GM19324 (cell line): ENCODE data around the gene ADAMTSL1.
A peak's percentile ranks its signal among the peaks of the same experiment; 100 is the strongest.

Source experiments
- ATAC-seq: cut with Tn5 transposase; IDR thresholded peaks from one replicate; pipeline ENCODE4 v1.9.1; 2021; ENCODE audit warnings: mild to moderate bottlenecking, moderate library complexity; ENCODE audit not compliant: unreplicated experiment, low FRiP score

The ADAMTSL1 gene, protein sequence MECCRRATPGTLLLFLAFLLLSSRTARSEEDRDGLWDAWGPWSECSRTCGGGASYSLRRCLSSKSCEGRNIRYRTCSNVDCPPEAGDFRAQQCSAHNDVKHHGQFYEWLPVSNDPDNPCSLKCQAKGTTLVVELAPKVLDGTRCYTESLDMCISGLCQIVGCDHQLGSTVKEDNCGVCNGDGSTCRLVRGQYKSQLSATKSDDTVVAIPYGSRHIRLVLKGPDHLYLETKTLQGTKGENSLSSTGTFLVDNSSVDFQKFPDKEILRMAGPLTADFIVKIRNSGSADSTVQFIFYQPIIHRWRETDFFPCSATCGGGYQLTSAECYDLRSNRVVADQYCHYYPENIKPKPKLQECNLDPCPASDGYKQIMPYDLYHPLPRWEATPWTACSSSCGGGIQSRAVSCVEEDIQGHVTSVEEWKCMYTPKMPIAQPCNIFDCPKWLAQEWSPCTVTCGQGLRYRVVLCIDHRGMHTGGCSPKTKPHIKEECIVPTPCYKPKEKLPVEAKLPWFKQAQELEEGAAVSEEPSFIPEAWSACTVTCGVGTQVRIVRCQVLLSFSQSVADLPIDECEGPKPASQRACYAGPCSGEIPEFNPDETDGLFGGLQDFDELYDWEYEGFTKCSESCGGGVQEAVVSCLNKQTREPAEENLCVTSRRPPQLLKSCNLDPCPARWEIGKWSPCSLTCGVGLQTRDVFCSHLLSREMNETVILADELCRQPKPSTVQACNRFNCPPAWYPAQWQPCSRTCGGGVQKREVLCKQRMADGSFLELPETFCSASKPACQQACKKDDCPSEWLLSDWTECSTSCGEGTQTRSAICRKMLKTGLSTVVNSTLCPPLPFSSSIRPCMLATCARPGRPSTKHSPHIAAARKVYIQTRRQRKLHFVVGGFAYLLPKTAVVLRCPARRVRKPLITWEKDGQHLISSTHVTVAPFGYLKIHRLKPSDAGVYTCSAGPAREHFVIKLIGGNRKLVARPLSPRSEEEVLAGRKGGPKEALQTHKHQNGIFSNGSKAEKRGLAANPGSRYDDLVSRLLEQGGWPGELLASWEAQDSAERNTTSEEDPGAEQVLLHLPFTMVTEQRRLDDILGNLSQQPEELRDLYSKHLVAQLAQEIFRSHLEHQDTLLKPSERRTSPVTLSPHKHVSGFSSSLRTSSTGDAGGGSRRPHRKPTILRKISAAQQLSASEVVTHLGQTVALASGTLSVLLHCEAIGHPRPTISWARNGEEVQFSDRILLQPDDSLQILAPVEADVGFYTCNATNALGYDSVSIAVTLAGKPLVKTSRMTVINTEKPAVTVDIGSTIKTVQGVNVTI (N-terminal part only)

DNA sequence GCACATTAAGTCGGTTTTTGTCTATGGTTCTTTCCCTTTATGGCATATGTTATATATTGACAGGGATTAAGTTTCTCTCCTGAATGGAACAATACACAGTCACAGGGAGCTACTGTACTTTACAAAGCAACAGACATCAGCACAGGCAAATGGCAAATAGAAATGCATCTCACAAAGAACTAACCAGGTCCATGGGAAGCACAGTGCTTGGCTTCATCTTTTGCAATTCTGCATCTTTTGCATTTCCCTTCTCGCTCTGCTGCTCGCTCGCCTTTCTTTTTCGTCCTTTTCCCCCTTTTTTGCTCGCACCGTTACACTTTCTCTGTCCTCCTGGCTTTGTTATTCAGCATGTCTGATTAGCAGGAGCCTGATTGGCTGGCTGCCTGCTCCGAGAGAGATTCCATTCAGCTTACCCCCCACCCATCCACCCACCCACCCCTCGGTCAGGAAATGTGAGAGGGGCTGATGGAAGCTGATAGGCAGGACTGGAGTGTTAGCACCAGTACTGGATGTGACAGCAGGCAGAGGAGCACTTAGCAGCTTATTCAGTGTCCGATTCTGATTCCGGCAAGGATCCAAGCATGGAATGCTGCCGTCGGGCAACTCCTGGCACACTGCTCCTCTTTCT is at the start of gene ADAMTSL1:
TSS of gene ADAMTSL1 (plus strand) at position 502 of the 628 bp plus-strand sequence. CDS start at position 582, 80 bp downstream.
- ATAC-seq = no peak

DNA sequence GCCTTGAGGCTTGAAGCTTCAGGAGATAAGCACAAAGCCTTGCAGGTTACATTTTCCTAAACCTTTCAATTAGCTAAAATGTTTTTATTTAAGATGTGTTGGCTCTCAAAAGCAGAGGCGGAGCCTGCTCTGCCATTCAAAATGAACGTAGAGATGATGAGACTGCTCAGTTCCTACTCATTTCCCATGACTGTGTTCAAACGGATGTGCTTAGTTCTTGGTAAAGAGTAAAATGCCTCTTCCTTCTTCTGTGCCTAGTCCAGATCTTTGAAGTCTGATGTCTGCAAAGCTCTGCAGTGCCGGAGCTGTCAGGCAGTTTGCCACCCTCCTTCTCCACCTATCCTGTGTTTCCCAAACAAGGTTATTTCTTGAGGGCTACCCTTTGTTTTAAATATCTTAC is 46.3 kb upstream of the ADAMTSL1 start:
- ATAC-seq = no peak

DNA sequence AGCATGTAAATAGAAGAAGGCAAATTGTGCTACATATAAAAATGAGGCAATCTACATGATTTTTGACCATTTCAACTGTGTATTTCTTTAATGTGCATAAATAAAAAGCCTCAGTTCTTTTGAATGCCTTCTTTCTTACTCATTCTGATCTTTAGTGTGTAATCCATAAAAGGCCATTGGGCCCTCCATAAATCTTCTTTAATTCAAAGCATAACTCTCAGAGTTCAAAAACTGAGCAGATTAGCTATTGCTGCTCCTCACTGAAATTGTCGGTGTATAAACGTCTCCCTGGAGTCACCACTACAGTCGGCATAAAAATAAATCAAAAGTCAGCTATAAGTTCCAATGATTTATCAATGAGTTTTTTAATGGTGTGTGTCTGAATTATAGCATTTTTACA is 45.3 kb upstream of the ADAMTSL1 start:
- ATAC-seq = no peak

DNA sequence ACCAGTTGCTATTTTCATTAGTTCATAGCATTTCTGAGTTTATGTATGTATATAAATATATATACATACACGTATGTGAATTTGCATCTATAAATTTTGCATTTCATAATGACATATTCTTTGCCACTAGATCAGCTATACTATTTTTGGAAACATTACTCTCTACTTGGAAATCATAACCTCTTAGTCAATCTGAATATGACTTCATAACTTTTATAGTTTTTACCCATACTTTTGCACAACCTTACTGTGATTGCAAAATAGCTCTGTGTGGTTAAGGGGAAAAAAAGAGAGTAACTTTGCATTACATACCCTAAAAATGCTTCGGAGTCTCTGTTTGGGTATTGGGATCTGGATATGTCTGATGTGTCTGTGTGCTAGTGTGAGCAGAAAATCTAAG is 44.9 kb upstream of the ADAMTSL1 start:
- ATAC-seq = no peak

DNA sequence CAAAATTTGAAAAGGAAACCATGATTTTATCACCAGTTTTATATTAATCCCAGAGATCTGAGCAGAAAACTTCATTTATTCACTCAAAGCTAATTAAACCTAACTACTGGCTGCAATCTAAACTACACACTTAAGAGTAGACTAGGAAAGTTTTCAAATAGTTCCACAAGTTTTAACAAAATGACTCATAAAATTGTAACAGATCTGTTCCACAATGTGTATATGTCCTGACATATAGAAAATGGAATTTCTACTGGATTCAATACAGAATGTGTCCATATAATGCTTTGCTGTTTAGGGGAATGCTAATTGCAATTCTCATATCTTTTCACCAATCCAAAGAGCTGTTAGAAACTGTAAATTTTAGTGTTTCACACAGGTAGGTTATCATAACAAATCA is 40.3 kb upstream of the ADAMTSL1 start:
- no peak for ATAC-seq

DNA sequence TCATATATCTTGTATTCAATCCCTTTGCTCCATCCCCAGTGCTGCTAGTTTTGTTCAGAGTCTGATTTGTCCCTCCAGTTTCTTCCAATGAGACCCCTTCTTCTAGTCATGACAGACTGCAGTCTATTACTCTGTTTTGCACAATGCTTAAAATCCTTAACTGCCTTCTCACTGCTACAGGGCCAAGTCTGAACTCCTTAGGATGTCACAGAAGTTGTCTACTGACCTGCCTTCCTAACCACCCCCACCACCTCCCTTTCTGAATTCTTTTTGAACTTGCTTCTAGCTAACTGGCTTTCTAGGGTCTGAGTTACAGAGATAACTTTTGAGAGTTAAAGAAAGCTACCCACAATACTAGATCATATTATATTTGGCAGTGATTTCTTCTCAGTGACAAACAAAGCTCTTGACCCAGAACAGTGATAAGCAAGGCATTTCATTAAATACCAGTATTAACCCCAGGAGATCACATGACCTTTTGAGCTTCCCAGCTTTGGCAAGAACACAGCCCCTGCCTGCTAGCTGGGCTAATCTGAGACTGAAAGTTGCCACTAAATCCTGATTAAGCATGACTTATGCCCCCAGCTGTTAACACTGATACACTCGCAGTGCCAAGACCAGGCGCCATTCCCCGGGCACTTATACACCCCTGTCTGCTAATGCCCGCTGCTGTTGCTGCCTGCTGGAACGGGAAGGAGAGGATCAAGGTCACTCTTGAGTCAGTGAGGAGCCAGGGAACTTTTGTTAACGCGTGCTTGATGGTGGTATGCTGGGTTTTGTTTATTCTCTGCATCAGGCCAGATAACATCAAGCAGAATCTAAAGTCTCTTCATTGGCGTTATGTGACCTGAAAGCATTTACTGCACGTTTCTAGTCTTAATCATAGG is 36.4 kb upstream of the ADAMTSL1 start:
- ATAC-seq = no peak

DNA sequence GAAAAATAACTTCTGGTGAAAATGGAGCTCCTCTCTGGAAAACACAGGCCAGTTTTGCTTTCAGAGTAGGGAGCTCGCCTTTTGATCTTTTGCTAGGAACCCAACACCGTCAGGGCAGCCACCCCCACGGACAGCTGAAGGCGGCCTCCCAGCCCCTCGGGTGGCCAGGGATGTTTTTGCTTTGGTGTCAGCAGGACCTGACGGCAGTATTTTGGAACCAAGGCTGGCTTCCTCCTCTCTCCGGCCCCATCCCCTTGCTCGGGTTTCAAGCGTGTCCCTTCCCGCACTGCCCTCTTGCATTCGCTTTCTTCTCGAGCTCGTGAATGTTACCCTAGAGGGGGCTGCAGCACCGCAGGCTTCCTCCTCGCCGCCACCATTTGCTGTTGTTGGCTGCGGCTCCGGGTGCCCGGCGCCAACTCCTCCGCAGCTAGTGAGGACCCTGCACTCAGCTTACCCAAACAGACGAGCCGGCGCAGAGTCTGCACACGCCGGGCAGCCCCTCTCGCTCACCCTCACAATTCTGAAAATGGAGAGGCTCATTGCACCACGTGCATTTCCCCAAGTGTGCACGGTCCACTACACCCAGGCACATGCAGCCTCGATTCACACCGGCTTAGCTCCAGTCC is 35.5 kb upstream of the ADAMTSL1 start:
- ATAC-seq = no peak

DNA sequence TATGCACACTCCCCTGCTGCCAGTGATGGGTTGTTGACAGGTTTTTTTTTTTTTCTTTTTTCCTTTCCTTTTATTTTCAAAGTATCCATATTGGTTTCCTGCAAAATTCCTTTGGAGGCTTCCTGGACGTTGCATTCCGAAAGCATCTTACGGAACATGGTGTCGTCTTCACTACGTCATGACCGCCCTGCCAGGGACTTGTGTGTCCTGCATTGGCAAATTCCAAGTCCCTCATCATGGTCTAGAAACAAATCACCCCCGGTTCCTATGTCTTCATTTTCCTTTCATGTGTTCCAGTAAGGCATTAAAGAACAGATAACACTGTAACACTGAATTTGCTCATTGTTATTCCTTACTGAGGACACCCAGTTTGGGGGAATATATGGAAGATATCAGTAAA is 35.0 kb upstream of the ADAMTSL1 start:
- no peak for ATAC-seq

DNA sequence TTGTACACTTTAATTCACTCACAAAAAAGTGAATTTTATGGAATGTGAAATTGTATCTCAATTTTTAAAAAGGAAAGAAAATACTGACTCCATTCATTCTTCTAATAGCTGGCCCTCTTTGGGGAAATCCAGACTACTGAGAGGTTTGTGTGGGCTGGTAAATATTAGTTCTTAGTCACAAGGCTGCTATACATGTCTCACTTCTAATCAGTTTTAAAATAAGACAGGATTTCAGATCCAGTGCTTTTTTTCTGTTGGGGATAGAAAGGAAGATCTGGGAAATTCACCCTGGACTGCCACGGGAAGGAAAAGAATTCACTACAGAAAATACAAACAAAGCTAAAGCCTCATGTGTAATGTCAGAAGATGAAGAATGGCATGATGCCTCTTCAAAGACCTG is 32.7 kb upstream of the ADAMTSL1 start:
- no peak for ATAC-seq

DNA sequence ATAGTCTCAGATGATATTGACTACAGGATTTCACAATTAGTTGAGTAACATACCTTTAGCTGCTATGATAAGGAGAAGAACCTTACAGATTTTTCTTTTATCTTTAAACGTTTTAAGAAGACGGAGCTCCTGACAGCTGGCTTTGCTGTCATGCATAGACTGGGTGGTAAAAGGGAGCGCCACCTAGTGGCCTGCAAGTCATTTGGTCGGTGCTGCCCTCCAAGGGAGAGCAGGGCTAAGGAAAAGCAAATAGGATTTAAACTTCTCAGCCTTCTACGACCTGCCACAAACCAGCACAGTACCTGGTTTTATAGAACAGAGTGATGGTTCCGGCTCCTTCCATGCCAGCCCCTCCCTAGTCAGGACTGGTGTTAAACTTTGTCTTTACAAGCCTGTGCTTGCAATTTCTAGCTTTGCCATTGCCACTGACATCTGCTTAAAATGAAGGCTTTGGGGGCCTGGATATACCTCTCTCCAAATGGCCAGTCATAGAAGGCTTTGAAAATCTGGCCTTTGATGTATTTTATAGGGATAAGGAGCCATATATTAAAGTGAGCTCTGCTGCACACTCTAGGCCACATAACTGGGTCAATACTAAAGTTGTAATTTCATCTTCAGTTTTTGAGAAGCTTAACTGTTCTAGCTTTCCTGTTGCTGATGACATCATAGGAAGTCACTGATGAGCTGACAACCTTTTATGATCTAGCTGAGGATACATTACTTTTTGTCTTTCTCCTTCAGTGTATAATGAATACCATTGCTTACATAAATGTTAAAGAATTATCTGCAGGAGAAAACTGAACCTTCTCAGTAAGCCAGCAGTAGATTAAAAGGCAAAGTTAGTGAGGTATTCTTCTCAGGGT is 31.1 kb upstream of the ADAMTSL1 start:
- ATAC-seq = peak; percentile 94

DNA sequence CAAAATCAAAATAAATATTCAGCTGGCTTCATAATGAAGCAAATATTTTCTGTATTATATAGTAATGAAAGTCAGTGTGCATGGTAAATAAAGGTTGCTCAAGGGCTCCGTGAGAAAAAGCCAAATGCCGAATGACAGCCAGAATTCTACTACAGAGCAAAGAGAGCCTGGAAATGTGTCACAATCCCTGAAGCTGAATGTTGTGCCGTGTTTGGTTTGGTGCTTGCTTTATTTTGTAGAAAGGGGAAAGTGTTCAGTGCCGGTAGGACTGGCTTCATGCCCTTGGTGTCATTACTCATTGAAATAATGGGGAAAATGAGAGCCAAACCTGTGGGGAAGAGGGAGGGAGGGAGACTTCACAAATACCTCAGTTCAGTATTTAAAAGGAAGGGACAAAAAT is 26.8 kb upstream of the ADAMTSL1 start:
- ATAC-seq = no peak

DNA sequence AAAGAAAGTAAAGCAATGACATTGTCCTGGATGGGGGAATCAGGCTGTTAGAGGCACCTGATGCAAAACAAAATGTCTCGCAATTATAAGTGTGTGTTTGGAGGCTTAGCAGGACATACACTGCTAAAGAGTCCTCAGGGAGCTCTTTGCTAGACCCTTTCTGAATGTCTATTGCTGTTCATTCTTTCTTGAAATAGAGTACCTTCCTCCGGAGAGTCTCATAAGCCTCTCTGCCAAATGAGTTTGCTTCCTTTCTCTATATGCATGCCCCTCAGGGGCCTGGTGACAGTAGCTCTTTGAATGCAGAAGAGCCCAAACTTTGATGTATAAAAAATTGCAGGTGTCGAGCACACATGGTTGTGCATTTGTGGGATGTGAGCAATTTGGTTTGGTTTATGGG is 26.4 kb upstream of the ADAMTSL1 start:
- no peak for ATAC-seq

DNA sequence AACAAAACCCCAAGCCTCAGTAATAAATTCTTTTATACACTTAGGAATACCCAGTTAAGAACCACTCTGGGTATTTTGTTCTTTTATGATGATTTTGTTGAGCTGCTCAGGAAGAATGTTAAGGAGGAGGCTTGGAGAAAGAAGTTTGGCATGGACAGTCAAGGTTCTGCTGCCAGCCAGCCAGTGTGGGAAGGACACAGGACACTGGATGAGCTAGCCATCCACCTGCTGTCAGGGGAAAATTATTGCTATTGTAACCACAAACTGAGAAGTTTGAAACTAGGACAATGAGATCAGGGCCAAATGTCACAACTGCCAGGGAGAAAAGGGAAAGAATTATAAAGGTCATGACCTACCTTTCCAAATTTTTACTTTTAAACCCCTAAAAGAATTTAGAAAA is 25.9 kb upstream of the ADAMTSL1 start:
- ATAC-seq = no peak

DNA sequence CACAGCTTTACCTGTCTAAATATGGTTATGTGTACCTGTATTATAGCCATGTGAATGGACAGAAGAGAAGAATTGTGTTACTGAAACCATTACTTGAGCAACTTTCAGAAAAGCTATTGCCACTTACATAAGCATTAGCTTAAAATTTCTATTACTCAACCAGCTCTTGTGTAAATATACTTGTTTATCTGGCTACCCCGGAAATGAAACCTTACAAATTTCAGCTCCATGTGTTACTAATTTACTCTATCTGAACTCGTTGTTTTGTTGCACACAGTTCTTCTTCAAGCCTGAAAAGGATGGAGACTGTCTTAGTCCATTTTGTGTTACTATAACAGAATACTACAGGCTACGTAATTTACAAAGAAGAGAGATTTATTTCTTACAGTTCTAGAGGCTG is 22.5 kb upstream of the ADAMTSL1 start:
- ATAC-seq = no peak

DNA sequence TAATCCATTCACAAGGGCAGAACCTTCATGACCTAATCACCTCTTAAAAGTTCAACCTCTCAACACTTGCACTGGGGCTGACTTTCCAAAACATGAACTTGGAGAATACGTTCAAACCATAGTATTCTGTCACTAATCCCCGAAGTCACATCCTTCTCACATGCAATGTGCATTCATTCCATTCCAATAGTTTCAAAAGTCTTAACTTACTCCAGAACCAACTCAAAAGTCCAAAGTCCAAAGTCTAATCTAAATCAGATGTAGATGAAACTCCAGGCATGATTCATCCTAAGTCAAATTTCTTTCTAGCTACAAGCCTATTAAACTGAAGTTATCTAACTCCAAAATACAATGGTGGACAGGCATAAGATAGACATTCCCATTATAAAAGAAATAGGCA is 21.7 kb upstream of the ADAMTSL1 start:
- no peak for ATAC-seq

DNA sequence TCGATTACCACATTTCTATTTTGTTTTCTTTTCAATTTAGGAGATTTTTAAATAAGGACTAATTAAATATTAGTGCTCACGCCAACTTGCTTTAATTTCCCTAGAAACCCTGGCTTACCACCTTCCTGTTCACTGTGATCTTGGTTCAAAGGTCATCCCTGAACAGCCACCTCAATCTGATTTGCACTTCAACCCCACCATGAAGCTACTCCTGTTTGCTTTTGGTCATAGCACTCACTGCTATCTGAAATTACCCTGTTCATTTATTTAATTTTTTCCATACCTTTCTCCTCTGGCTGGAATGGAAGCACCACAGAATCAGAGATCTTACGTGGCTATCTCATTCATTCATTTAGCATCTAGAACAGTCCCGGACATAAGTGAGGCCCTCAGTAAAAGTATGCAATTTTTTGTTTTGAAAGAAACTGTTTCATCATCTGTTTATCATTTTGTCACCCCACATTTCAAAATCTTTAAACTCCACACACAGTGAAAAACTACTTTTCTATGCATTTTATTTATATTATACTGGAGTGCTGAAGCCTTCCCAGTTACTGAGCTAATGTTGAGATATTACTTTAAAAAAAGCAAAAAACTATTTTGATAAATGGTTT is 17.2 kb upstream of the ADAMTSL1 start:
- ATAC-seq = no peak

DNA sequence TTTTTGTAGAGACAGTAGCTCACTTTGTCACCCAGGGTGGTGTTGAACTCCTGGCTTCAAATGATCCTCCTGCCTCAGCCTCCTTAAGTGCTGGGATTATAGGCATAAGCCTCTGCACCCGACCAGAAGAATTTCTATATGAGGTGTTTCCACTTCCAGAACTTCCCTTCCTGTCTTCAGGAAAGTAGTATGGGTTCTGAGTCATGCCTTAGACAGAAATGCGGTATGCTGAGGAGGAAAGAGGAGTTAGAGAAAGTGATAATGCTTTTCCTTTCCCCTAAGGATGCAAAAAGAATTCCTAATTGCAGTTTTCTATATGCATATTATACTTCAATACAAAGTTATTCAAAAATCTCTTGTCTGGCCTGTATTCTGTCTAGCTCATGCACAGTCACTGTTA is 16.4 kb upstream of the ADAMTSL1 start:
- ATAC-seq = no peak
